G401 (cell line): ENCODE measurements around the gene MRPL33. TPM values are rescaled to one million over a fixed set of nuclear protein-coding genes. Genes with fewer than 3 reads are reported as not detected.
A peak's percentile ranks its signal among the peaks of the same experiment; 100 is the strongest.

Source experiments
- DNase-seq: peaks from one replicate; pipeline ENCODE4 v3.0.0-alpha.2; 2015; ENCODE audit warnings: low spot score
- in situ Hi-C: cut with HindIII; loops from 2 replicates; pipeline ENCODE4 v1.10.0; 2016; ENCODE audit warnings: low sequenced_read_pairs, mixed read lengths
- total RNA-seq: library from RNA; depleted of rRNA; stranded (reverse); fragments of >200 nt; shearing (Covaris generic); gene quantifications from 2 replicates; pipeline ENCODE4 v1.2.3, GENCODE V29; 2014; rRNA removed

MRPL33 gene
- total RNA-seq: 68.1 and 139 TPM in 2 replicates

DNA sequence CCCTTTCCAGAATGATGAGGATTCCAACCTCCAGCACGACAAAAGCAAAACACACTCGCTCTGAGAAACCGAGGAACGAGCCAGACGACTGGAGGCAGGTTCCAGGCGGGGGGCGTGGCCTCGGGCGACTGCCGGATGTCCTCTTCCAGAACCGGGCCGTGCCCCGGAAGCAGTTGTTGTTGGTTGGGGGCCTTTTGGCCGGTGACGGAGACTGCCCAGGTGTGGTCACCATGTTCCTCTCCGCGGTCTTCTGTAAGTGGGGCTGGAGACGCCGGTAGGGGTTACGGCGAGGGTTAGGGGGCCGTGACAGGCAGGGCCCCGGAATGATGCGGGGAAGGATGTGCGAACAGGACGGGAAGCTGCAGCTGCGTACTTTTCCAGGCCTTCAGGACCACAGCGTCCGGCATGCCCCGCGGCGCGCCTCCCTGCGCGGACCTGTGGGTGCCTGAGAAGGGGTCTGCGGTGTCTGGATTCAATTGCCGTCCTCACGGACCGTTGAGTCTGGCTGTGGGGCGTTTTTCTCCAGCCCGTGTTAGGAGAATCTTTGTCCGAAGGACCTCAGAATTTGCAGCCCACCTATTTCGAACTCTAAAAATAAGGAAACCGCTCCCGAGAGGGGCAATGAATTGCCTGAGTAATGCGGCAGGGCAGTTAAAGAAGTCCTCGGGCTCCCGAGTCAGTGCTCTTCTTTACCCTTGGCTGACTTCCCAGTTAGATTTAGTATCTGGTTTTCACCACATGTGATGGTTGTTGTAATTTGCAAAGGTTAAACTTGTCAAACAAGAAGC is at the start of gene MRPL33:
Gene MRPL33, plus strand, starts transcription at position 172 of the 788 bp plus-strand sequence. Its CDS starts 59 bp downstream, at position 231.
- in situ Hi-C loops: no loop called here
- peak; percentile 94 for DNase-seq

DNA sequence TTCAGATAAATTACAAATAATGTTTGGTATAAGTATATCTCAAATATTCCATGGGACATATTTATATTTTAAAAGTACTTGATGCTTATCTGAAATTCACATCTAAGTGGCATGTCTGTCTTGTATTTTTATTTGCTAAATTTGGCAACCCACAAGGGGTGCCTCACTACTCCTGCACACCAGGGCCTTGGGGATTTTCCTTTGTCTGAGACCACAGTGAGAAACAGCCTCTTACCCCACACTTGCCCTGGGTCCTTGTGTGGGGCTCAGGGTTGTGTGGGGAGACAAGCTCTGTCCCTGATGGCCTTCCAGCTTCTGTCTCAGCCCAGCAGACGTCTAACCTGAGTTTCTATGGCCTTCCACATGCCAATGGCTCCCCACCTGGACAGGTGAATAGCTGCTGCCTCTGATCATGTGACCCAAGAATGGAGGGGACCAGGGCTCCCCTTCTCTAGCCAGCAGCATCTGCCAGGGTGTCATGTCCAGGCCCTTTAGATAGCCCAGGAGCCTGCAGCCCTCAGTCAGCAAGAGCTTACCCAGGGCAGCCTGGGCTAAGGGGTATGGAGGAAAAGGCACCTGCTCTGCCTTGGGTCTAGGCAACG is 49.5 kb upstream of the MRPL33 start:
- in situ Hi-C loops: no loop called here
- no peak for DNase-seq

DNA sequence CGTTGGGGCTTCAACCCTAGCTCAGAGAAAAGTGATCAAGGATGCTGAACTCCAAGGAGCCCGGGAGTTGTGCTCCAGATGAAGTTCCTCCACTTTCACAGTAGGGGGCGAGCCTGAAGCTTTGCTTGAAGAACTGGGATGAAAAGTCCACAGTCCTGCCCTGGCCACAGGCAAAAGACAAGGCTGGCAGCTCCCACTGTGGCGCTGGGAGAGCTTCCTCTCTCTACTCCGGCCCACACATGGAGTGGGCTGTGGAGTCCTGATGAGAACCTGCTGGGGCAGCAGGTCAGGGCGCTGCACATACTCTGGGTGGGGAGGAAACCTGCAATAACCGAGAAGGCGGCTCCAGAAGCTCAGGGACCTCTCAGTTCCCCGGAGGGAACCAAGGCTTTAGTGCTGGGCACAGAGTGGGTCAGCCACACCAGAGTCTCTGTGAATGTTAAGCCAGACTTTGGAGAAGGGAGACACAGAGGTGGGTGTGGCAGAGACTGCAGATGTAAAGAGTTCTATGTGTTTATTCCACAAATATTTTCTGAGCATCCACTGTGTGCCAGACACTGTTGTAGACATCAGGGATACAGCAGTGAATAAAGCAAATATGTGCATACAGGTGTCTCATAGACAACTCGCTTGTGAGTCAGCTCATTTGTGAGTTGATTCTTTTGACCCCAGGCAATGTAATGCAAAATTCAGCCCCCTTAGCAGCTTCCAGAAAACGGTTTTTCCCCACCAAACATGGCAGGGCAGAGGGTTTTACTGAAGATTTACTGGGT is 48.0 kb upstream of the MRPL33 start:
- in situ Hi-C loops: no loop called here

DNA sequence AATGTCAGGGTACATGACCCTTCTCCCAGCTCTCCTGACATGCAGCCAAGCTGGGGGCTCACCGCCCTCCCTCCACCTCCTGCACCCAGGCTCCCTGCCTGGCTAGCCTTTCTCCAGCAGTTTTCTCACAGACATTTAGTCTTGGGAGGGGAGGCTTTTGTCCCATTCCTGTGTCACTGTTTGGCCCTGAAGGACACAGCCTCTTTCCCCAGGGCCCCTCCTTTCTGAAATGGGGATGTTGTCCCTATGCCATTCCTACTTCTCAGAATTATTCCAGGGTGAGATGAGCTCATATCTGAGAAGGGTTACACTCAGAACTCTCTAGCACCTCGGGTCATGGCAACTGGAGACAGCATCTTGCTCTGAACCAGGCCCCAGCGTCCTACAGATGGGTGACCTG is 47.3 kb upstream of the MRPL33 start:
- in situ Hi-C loops: no loop called here
- no peak for DNase-seq

More for the DNA sequence above, 48.0 kb upstream of the MRPL33 start:
- DNase-seq: peak; percentile 67

DNA sequence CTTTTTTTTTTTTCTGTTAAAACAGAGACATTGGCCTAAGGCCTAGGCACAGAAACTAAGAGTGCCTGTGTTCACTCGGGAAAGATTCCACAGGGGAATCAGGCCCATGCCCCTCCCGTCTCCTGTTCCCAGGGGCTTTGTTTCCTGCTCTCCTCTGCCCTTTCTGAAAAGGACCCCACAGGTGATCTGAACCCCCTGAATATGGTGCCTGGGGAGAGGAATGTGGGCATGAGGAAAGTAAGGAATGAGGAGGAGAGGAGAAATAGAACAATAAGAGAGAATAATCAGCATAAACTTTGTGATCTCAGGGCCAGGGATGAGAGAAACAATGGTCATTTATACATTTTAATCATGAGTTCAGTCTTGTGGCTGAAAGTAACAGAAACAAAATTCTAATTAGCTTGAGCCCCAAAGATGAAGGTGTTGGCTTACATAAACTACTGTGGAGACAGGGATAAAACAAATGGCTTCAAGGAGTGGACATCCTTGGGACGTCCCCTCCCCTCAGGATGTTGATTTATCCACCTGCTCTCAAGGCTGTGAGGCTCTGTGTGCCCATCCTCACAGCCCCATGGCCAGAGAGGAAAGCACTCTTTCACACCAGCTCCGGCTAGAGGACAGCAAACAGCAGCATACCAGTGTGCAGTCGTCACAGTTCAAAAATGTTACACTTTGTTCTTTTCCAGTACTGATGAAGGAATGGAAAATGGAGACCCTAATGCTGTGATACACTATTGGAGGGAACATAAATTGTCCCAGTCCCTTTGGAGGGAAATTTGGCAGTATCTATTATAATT is 46.4 kb upstream of the MRPL33 start:
- DNase-seq: no peak
- in situ Hi-C loops: no loop called here

DNA sequence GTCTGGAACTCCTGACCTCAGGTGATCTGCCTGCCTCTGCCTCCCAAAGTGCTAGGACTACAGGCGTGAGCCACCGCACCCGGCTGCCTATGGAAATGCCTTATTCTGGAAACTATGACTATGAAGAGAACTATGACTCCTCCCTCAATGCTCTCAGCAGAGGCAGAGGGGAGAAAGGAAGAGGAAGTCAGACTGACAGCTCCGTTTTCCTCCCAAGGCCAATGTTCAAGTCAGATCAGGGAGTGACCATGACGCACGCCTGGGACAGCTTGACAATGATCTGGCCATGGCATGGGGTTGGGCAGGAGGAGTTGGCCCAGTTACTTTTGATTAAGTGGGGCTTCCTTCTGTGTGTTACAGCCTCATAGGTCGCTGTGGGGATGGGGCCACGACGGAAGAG is 44.3 kb upstream of the MRPL33 start:
- in situ Hi-C loops: no loop called here

DNA sequence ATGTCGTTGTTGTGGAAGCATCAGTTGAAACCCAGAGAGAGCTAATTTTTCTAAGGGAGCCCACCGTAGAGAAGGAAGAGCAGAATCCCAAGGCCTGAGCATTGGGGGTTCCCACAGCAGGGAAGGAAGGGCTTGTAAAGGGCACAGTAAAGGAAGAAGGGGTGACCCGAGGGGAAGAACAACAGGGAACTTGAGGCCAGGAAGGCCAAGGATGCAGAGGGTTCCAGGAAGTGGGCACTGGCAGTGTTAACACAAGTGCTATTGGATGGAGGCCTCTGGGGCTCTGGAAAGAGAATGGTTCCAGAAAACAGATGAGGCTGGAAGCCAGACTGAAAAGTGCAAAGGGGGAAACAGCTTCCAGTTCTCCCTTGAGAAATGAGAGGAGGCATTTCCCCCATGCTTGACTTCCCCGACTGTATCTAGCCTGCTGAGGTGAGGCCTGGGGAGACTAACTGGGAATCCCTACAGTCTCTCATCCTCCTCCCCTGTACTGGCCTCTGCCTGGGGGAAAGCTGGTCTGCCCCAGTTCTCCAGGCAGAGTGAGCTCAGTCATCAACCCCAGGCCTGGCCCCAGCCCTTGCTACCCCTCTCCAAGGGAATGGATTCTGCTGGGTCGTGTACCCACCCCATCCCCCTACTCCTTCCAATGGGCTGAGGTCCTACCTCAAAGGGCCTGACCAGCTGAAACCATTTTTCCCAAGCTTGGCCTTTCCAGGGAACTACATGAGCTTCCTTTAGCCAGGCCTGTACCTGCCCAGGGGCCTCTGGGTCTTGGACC is 43.2 kb upstream of the MRPL33 start:
- in situ Hi-C loops: no loop called here
- DNase-seq: no peak

More for the DNA sequence above, 44.3 kb upstream of the MRPL33 start:
- no peak for DNase-seq

DNA sequence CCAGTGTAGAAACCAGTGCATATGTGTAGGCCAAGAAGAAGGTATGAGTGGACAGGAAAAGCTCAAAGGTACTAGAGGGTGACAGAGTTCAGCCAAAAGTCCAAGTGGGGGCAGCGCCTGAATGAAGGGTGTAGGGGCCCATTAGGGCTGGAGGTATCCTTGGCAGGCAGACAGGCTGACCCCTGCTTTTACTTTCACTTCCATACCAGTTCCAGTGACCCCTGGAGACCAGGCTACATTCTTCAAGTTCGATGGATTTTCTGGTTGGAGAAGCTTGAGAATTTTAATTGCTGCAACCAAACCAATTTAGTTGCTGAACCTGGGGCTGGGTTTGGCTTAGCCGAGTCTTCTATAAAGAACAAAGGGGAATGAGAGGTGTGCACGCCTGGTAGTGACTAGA is 42.3 kb upstream of the MRPL33 start:
- in situ Hi-C loops: no loop called here
- no peak for DNase-seq

DNA sequence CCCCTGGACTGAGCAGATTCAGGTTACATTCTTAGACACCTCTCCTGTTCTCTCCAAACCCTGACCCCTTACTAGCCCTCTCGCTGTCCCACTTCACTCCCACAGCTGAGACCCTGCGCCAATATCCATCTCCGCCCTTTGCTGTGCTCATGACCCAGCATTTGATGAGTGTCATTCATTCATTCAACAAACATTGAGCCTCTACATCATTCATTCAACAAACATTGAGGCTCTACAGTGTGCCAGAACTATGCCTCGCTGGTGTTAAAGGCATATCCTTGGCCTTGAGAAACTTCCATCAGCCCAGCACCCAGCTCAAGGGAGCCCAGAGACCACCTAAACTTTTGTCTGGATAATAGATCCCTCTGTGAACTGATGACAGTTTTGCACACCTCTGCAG is 41.9 kb upstream of the MRPL33 start:
- in situ Hi-C loops: no loop called here
- DNase-seq: no peak

DNA sequence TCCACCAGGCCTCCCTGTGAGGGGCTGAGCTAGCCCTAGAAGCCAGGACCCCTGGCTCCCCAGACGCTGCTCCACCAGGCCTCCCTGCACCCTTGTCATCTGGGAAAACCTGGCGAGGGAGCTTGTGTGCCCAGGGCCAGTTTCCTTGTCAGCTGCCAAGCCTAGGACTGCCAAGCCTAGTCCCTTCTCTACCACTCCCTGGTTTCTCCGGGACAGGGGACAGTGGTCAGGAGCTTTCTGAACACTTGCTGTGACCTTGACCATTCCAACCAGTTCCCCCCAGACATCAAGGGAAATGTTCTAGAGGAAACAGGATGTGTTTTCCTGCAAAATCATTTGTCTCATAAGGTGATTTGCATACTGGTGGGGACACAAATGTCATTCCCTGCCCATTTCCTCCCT is 41.3 kb upstream of the MRPL33 start:
- in situ Hi-C loops: no loop called here

DNA sequence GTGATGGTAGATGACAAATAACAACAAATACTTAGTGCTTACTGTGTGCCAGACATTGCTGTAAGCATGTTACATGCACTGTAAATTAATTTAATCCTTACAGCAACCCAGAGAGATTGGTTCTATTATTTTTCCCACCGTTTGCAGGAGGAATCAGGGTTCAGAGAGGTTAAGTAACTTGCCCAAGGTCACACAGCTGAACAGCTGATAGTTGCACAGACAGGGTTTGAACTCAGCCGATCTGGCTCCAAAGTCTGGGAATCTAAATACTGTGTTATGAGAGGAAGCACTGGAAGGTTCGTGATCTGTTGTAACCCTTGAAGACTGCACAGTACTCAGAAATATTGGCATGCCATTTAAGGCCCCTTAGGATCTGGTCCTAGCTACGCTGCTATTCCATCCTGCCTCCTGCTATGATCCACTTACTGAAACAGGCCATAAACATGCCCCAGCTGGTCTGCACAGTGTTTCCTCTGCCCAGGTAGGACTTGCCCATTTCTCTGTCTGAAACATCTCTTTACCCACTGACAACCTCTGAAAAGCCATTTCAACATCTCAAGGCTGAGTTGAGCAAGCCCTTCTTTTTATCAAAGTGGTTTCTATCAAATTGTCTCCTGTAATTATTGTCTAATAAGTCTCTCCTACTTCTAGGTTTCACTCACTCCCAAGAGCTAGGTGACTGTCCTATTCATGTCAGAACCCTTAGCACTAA is 40.4 kb upstream of the MRPL33 start:
- DNase-seq: no peak
- in situ Hi-C loops: no loop called here

More for the DNA sequence above, 41.3 kb upstream of the MRPL33 start:
- DNase-seq: no peak

DNA sequence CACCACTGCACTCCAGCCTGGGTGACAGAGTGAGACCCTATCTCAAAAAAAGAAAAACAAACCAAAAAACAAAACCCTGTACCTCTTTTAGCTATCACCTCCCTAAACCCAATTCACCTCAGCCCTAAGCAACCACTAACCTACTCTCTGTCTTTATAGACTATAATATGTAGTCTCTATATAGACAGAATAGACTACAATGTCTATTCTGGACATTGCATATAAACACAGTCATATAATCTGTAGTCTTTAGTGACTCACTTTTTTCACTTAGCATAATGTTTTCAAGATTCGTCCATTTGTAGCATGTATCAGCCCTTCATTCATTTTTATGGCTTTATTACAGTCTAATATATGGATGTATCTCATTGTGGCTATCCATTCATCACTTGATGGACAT is 37.2 kb upstream of the MRPL33 start:
- in situ Hi-C loops: no loop called here
- DNase-seq: no peak

DNA sequence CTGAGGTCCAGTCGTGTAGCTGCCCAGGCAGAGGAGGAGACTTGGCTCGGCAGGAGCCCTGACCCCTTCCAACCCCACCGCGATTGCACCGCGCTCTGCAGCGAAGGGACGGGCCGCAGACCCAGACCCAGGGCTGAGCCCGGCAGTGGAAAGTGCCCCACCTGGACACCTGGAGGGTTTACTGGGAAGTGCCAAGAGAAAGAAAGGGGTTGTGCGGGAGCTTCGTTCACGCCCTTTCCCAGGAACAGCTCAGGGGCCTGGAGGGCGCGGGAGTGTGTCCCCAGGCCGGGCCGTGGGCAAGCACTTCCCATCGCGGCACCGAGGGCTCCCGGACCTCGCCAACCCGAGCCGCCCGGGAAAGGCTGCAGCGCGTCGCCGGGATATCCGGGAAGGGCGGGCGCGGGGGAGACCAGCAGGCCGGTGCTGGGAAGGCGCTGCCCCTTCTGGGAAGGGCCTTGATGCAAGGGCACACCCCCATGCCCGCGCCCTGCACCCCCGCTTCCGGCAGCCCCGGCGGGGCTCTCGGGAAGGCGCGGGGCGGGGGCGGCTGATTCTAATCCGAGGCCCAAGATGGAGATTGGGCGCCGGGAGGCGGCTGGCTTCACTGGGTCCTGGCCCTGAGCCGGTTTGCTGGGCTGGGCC is 36.1 kb upstream of the MRPL33 start:
- in situ Hi-C loops: no loop called here
- DNase-seq: peak; percentile 42

DNA sequence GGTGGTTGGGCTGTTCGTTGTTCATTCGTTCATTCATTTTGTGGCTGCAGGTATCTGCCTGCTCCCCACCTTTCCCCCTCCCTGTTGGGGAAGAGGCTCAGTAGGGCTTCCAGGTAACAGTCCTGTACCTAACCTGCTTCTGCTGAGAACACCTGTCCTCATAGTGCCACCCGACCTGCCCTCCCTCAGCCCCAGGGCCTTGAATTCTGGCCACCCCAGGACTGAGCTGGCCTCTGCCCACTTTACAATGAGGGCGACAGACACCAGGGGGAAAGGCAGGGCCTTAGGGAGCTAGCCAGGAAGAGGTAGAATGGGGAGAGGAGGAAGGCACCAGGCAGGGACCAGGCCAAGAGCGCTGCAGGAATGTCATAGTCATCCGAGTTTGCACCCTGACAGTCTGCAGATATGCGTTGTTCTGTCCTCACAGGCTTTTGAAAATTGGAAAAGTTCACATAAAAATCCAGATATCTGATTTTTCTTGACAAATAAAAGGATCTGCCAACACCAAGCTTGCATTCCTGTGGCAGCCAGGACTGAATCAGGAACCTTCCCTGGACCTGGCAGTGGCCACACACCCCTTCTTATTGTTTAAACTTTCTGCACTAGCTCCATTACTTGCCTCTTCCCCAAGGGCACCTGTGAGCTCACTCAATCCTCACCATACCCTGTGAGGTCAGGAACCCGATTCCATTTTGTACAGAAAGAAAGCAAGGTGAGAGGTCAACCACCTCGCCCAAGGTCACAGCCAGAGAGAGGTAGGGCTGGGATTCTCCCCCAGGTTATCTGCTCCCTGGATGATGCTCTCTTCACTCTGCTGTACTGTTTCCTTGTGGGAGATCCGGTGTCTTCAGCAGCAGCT is 35.3 kb upstream of the MRPL33 start:
- DNase-seq: no peak
- in situ Hi-C loops: no loop called here

DNA sequence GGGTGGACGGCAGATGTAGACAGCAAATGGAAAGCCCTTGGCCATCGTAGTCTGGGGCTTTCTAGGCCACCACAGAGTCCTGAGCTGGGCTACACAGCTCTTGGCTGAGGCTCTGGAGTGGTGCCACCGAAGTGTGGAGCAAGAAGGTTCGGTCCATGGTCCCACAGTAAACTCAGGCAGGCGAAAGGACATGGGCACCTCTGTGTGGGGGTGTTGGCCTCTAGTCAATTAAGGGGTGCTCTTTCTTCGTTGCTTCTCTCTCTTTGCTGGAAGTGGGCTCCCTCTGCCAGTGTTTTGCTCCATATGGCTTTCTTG is 34.7 kb upstream of the MRPL33 start:
- no peak for DNase-seq
- in situ Hi-C loops: no loop called here

DNA sequence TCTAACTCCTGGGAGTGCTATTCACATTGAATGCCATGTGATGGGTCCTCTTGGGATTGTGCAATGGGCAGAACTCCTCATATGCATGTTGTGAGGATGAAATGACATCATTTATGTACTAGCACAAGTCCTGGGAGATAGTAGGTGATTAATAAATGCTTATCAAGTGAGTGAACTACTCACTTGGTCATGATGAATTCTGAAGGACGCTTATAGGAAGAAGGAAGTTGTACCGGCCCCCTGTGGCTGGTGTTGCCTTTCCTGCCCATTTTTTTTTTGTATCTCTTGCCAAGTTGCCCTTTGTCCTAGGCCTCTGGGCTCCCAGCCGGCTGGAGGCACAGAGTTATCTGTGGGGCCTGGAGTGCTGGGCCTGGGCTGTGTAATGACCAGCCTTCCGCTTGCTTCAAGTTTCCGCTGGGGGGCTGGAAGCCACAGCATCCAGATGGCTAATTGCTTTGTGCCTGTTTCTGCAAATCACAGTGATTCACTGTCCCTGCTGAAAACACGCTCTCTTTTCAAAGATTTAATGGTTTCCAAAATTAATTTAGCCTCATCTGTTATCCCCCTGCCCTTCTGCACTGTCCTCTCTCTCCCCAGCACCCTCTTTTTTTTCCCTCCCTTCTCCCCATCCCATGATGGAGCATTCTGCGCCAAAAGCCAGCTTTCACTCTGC is 33.7 kb upstream of the MRPL33 start:
- DNase-seq: no peak
- in situ Hi-C loops: no loop called here
